ENCODE data around the gene KNDC1.

DNA sequence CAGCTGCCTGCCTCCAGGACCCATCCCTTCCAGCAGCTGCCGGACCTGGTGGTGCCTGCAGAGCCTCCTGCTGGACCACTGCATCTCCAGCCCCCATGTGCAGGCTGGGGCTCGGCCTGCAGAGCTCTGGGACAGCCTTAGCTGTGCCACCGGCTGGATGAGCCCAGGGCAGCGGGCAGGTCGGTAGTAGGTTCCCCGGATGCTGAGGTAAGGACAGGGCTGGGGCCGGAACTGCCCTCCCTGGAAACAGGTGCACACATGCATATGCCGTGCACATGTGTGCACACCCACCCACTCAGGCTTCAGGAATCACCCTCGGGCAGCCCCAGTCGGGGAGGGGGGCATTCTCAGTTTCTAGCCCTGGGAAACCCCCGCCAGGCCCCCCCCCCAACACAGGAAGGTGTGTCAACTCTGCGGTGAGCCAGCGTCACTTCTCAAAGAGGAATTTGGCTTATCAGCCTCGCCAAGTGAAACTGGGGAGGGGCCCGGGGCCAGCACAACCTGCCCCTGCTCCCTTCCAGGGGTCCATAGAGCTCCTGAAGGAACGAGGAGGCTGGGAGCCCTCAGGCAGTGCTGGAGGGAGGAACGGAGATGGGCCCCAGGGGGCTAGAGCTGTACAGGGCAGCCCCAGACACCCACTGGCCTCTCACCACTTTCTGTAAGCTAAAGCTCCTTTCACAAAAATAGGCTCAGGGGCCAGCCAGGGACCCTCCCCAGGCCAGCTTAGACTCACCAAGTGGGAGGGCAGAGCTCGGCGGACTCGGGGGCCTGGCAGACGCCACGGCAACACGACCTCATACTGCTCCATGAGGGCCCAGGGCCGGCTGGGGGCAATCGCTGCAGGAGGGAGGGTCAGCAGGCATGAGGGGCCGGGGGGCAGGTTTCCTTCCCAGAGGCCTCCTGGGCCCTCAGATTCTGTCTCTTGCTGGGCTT is 115.0 kb downstream of the KNDC1 start:
- TF ChIP-seq, protein P1, sequence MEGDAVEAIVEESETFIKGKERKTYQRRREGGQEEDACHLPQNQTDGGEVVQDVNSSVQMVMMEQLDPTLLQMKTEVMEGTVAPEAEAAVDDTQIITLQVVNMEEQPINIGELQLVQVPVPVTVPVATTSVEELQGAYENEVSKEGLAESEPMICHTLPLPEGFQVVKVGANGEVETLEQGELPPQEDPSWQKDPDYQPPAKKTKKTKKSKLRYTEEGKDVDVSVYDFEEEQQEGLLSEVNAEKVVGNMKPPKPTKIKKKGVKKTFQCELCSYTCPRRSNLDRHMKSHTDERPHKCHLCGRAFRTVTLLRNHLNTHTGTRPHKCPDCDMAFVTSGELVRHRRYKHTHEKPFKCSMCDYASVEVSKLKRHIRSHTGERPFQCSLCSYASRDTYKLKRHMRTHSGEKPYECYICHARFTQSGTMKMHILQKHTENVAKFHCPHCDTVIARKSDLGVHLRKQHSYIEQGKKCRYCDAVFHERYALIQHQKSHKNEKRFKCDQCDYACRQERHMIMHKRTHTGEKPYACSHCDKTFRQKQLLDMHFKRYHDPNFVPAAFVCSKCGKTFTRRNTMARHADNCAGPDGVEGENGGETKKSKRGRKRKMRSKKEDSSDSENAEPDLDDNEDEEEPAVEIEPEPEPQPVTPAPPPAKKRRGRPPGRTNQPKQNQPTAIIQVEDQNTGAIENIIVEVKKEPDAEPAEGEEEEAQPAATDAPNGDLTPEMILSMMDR (IDR thresholded peaks at IDR 0.05 in 8 of 11, conservative IDR thresholded peaks at IDR 0.05 in 3 of 11), result no peak
- no peak for TF ChIP-seq POLR2A (IDR thresholded peaks at IDR 0.05)
- TF ChIP-seq POLR2AphosphoS5 (IDR thresholded peaks at IDR 0.05), result peak; percentile 56 to 78 (median 69)
